ENCODE results near the gene SBNO1. TPM values are rescaled to one million over a fixed set of nuclear protein-coding genes. Genes with fewer than 3 reads are reported as not detected.

Gene SBNO1
- polyA plus RNA-seq, 3 donors: 29.8 to 34.2 (median 30.1) TPM

Other genes with a start within 250 kb of the SBNO1 start
- gene PITPNM2, start 213.8 kb downstream of the SBNO1 start, polyA plus RNA-seq (ENCODE audit: insufficient read length in 3 of 3): 1 to 10 TPM; 6.9 to 9.7 (median 7.7) TPM
- gene MPHOSPH9, start 131.7 kb downstream of the SBNO1 start, polyA plus RNA-seq (ENCODE audit: insufficient read length in 3 of 3): 10 to 100 TPM; 34.0 to 38.8 (median 38.6) TPM
- 10 to 100 TPM; 22.2 to 25.7 (median 23.8) TPM for gene MTRFR, start 131.4 kb downstream of the SBNO1 start, polyA plus RNA-seq (ENCODE audit: insufficient read length in 3 of 3)
- 100 to 1,000 TPM; 159 to 203 (median 193) TPM for gene CDK2AP1, start 93.0 kb downstream of the SBNO1 start, polyA plus RNA-seq (ENCODE audit: insufficient read length in 3 of 3)
- gene KMT5A, start 19.3 kb upstream of the SBNO1 start, polyA plus RNA-seq (ENCODE audit: insufficient read length in 3 of 3): 10 to 100 TPM; 48.8 to 53.3 (median 50.5) TPM
- gene RILPL2, start 71.8 kb upstream of the SBNO1 start, polyA plus RNA-seq (ENCODE audit: insufficient read length in 3 of 3): 1 to 10 TPM; 5.2 to 5.6 (median 5.4) TPM
- gene SNRNP35, start 93.3 kb upstream of the SBNO1 start, polyA plus RNA-seq (ENCODE audit: insufficient read length in 3 of 3): 10 to 100 TPM; 41.3 to 43.9 (median 43.2) TPM
- 10 to 100 TPM; 15.0 to 23.4 (median 20.5) TPM for gene RILPL1, start 168.9 kb upstream of the SBNO1 start, polyA plus RNA-seq (ENCODE audit: insufficient read length in 3 of 3)
- gene TMED2, start 219.7 kb upstream of the SBNO1 start, polyA plus RNA-seq (ENCODE audit: insufficient read length in 3 of 3): 100 to 1,000 TPM; 210 to 231 (median 212) TPM
- 10 to 100 TPM; 24.8 to 45.9 (median 31.2) TPM for gene DDX55, start 237.3 kb upstream of the SBNO1 start, polyA plus RNA-seq (ENCODE audit: insufficient read length in 3 of 3)

Data from renal cortex interstitium (tissue), 3 donors.